ENCODE measurements around the gene ANKS3.
A peak's percentile ranks its signal among the peaks of the same experiment; 100 is the strongest.

Gene ANKS3

GRCh38 chr16:4695473-4696171 lies 38.4 kb downstream of the ANKS3 start:
- DNase-seq (ENCODE audit: low spot score) = peak; percentile 1

GRCh38 chr16:4694642-4695451 lies 39.2 kb downstream of the ANKS3 start:
- peak; percentile 62 for DNase-seq (ENCODE audit: low spot score)

- peak; percentile 12 for DNase-seq (ENCODE audit: low spot score)
Observed at GRCh38 chr16:4693956-4694641, 40.0 kb downstream of the ANKS3 start.

GRCh38 chr16:4693296-4693955 lies 40.6 kb downstream of the ANKS3 start, which contains the start of gene NUDT16L1:
Gene NUDT16L1, plus strand, starts transcription at chr16:4693562. Its CDS starts 165 bp downstream, at chr16:4693727.
- DNase-seq (ENCODE audit: low spot score) = peak; percentile 99

- no peak for DNase-seq (ENCODE audit: low spot score)
Observed at GRCh38 chr16:4692460-4693295, 41.4 kb downstream of the ANKS3 start.

GRCh38 chr16:4691666-4692412 lies 42.2 kb downstream of the ANKS3 start:
- DNase-seq (ENCODE audit: low spot score) = no peak

GRCh38 chr16:4690946-4691665 lies 43.0 kb downstream of the ANKS3 start:
- DNase-seq (ENCODE audit: low spot score) = no peak

- DNase-seq (ENCODE audit: low spot score) = no peak
Observed at GRCh38 chr16:4689864-4690704, 44.0 kb downstream of the ANKS3 start.

GRCh38 chr16:4689091-4689671 lies 44.9 kb downstream of the ANKS3 start:
- no peak for DNase-seq (ENCODE audit: low spot score)

GRCh38 chr16:4688674-4689045 lies 45.4 kb downstream of the ANKS3 start:
- DNase-seq (ENCODE audit: low spot score) = no peak

- no peak for DNase-seq (ENCODE audit: low spot score)
Observed at GRCh38 chr16:4687946-4688673, 46.0 kb downstream of the ANKS3 start.

GRCh38 chr16:4687416-4687815 lies 46.7 kb downstream of the ANKS3 start:
- DNase-seq (ENCODE audit: low spot score) = no peak

GRCh38 chr16:4686497-4687210 lies 47.4 kb downstream of the ANKS3 start:
- no peak for DNase-seq (ENCODE audit: low spot score)

GRCh38 chr16:4685776-4686496 lies 48.1 kb downstream of the ANKS3 start:
- DNase-seq (ENCODE audit: low spot score) = no peak

GRCh38 chr16:4685292-4685691 lies 48.8 kb downstream of the ANKS3 start:
- DNase-seq (ENCODE audit: low spot score) = no peak

- no peak for DNase-seq (ENCODE audit: low spot score)
Observed at GRCh38 chr16:4684763-4685162, 49.3 kb downstream of the ANKS3 start.

Measured in Ammon's horn (tissue), 1 donor.